T-helper 2 cell (primary cell): Measurements from ENCODE around the gene PHC2.
"Not testable (repeated sequence)": the region's sequence is repeated elsewhere in the genome, so short reads cannot be mapped to it uniquely, and the experiment has no call there.

Experiments used
- DNase-seq, 5 experiments: peaks; one replicate each; pipeline versions ENCODE4 v3.0.0 to v3.0.0-alpha.2; 2012 to 2022

PHC2 gene

DNA sequence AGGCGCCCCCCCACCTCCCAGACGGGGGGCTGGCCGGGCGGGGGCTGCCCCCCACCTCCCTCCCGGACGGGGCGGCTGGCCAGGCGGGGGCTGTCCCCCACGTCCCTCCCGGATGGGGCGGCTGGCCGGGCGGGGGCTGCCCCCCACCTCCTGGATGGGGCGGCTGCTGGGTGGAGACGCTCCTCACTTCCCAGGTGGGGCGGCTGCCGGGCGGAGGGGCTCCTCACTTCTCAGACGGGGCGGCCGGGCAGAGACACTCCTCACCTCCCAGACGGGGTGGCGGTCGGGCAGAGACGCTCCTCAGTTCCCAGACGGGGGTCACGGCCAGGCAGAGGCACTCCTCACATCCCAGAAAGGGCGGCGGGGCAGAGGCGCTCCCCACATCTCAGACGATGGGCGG lies 121.5 kb downstream of the PHC2 start:
- not testable (repeated sequence) for DNase-seq

DNA sequence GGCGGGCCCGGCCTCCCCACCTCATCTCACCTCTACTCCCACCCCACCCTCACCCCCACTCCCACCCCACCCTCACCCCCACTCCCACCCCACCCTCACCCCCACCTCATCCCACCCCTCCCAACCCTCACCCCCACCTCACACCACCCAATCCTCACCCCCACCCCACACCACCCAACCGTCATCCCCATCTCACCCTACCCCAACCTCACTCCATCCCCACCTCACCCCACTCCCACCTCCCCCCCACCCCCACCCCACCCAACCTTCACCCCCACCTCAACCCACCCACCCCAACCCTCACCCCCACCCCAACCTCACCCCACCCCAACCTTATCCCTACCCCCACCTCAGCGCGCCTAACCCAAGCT lies 123.4 kb downstream of the PHC2 start:
- DNase-seq, result no peak

DNA sequence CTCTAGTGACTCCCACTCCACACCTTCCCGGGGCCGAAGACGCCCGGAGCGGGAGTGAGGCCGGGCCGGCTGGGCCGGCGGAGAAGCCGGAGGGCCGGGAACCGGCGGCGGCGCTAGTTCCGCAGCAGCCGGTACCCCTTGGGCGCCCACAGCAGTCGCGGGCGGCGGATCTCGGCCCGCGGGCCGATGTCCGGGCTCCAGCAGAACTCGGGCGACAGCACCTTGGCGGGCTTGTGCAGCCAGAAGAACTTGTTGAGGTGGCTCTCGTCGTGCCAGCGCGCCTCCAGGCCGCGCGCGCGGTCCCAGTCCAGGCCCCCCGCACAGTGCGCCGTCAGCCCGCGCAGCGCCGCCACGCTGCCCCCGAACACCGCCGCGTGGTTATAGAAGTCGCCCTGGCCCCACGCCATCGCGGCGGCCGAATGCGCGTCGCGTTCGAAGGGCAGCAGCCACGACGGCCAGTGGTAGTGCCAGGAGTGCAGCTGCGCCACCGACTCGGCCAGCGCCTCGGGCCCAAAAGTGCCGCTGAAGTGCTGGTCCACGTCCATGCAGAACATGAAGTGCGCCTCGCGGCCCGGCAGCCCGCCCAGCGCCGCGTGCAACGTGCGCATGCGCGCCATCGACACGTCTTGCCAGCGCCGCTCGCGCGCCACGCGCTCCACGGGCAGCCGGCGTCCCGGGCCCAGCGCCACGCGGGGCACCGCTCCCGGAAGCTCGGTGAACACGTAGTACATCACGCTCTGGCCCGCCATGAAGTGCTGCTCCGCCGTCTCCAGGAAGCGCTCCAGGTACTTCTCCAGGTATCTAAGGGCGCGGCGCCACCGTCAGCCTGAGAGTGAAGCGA lies 124.0 kb downstream of the PHC2 start:
- DNase-seq, result no peak

DNA sequence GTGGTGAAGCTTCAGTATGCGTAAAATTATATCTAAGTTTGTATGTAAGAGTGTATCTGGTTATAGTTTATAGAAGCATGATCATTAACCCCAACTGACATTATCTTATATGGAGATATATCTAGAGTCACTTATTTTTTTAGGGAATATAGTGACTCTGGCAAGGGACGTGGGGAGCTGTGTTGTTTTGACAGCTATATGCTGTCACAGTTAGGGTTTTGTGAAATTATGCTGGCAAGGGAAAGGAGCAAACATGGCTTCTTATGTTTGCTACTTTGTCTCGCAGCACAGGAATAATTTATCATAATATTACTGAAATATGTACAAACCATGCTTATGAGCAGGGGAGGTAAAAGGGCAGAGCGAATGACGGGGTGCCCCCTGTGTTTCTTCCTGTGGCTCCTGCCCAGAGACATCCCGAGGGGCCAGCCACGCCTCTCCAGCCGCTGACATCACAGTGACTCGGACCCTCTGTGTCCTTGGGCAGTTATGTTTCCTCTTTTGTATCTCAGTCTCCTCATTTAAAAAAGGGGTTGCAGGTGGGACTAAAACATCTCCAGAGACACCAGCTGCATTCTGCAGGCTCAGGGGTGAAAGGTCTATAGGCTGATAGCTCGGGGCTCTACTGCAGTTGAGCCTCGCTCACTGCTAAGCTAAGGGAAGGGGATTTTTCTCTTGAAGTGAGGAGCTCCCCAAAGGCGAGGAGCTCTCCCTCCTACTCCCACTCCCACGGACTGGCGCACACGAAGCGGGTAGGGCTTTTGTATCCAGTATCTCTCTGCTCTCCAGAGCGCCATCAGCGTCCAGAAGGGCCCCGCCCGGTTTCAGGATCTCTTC lies 124.9 kb downstream of the PHC2 start:
- no peak for DNase-seq

DNA sequence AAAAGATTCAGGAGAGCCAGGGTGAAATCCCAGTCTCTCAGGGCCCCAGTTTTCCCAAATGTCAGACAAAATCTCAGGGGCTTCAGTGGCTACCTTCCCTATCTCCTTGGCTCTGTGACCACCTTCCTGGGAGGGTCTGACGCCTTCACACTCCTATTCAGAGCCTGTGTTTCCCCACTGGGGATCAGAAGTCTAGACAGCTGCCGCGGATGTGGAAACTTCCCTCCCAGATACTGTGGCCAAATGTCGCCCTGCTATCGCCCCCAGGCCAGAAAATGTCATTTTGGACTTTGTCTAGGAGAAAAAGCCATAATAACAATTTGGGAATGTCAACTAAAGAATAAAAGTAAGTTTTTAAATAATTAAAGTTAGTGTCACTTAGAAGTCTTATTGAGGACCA lies 125.9 kb downstream of the PHC2 start:
- no peak for DNase-seq

DNA sequence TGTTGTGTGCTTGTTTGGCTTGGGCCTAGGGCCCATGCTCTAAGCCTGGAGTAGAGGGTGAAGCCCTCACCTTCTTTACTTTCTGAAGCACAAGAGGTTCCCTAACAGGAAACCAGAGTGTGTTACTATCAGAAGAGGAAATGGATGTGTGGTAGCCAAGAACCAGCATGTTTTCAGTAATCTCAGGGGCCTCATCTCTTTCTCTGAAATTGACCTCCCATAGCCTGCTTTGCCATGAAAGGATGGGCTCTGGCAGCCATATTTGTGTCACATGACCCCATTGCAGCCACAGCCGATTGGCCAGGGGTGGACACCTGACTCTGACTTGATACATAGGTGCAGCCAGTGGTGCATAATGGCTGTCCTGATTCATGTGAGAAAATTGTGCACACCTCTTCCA lies 128.6 kb downstream of the PHC2 start:
- DNase-seq, result peak in 1 of 5 experiments; percentile 90

DNA sequence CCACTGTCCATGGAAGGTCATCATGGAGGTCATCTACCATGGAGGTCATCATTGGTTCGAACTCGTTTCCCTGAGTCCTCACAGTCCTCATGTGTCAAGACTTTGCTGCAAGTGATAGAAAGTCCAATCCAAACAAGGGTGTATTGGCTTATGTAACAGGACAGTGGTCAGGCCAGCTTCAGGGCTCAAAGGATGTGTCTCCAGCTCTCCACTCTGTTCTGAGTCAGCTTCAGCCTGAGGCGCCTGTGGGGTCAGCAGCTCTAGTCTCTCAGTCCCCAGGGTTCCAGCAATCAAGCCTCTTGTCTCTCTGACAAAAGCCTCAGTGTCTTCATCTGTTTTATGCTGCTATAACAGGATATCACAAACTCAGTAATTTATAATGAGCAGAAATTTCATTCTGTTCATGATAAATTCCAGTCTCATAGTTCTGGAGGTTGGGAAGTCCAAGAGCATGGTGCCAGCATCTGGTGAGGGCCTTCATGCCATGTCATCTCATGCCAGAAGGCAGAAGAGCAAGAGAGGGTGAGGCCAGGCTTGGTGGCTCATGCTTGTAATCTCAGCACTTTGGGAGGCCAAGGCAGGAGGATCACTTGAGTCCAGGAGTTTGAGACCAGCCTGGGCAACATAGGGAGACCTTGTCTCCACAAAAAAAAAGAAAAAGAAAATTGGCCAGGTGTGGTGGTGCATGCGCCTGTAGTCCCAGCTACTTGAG lies 129.5 kb downstream of the PHC2 start:
- no peak for DNase-seq

DNA sequence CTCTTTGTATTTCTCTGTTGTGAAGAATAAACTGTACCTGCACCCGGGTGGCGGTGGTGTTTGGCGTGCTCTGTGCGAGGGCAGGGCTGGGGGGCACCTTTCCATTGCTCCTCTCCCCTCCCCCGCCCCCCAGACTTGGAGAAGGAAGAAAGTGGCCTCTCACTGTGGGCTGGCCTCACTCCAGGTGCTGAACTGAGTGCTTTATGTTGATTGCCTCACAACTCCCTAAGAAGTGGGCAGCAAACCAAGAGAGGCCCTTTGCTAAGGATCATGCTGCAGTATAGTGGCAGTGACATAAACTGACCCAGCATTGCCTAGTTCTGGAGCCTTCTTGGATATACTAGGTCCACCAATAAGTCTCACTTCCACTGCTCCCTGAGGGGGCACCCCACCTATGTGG lies 130.2 kb downstream of the PHC2 start:
- DNase-seq, result no peak

DNA sequence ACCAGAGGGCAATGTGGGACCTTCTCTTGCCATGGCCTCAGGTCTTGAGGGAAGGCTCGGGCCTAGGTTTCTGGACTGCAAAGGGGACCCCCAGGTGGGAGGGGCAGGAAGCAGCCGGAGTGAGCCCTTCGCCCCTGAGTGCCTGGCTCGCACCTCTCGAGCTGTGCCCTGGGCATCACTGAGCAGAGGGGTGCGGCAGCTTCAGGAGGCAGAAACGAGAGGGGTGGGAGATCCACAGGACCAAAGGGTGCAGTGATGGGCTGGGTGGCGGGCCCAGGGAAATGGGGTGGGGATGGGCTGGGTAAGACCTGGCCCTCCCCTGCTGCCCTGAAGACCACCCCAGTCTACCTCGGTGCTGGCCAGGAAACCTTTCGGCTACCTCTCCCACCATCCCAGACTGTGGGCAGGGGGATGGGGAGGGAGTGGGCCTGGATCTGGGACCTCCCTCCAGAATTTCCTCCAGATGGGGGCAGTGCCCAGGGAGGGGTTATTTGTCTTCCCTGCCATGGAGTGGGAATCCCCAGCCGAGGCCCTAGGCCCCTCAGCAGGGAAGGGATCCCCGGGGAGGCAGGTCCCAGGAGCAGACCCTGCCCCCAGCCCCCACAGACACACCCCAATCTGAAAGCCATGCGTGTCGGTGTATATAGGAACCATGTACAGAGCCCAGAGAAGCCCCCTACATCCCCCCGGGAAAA lies 131.3 kb downstream of the PHC2 start:
- no peak for DNase-seq

DNA sequence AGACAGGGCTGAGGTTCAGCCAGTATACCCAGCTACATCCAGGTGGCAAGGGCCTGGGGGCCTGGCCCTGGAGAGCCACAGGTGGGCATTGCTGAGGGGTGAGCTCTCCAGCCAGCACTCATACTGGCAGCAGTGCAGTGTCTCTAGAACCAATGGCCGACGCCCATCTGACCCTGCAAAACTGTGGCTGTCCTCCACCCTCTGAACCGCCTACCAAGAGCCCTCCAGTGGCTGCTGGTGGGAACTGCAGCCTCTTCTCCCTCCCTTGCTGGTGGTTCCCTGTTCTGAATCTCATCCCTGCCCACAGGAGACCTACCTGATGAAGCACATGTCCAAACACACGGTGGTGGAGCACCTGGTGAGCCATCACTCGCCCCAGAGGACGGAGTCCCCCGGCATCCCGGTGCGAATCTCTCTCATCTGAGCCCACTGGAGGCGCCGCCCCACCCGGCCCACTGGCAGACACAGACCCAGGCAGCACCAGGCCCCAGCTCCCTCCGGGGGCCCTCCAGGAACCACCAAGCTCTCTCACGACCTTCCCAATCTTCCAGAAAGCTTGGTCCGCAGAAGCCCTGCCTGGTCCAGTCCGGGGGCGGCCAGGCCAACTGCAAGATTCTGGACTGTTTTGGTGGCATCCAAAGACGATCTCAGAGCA lies 132.1 kb downstream of the PHC2 start:
- DNase-seq, result peak in 3 of 5 experiments; percentile 27 to 53 (median 47)

DNA sequence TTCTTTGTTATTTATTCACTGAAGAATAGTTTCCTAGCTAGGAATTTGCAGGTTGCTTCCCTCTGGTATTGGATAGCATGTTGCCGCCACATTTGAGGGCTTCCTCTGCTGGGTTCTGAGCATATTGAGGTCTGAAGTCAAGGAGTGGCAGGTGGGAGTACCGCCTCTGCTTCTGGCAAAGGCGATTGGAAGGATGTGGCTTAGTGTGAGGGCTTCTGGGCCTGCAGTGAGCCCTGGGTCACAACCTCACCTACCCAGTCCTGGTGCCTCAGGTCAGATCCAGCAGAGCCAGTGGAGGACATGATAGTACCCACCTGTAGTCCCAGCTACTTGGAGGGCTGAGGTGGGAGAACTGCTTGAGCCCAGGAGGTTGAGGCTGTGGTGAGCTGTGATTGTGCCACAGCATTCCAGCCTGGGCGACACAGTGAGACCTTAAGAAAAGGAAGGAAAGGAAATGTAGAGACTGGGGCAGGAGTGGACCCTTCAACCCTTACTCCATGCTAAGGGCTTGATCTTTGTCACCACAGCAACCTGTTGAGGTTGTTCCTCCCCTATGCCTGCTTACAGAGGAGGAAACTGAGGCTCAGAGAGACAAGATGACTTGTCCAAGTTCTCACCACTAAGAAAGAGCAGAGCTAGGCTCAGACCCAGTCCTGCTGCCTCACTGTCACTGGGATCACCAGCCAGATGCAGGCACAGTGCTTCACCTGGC lies 132.8 kb downstream of the PHC2 start:
- no peak for DNase-seq

DNA sequence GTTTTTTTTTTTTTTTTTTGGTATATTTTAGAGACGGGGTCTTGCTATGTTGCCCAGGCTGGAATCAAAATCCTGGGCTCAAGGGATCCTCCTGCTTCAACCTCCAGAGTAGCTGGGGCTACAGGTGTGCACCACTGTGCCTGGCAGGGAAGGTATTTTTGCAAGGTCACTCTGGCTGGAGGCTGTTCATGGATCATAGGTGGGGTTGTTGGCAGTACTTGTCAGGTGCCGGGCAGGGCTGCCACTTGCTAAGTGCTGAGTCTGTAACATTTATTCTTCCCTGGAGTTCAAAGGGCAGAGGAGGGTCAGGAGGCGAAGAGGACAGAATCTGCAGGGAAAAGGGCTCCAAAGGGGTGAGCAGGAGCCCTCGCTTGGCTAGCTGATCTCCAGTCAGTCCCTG lies 134.1 kb downstream of the PHC2 start:
- DNase-seq, result no peak

DNA sequence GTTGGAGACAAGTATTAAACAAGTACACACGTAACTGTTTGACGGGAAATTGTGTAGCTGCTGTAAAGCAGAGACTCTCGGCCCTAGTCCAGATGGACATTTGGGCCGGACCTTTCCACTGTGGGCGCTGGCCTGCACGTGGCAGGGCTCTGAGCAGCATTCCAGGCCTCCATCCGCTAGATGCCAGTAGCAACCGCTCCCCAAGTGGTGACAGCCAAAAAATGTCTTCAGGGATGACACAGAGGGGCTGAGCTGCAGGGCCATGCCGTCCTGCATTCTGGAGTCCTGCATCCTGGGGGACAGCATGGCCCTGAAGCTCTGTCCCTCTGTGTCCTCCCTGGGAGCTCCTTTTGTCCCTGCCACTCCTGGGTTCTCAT lies 134.8 kb downstream of the PHC2 start:
- DNase-seq, result no peak

DNA sequence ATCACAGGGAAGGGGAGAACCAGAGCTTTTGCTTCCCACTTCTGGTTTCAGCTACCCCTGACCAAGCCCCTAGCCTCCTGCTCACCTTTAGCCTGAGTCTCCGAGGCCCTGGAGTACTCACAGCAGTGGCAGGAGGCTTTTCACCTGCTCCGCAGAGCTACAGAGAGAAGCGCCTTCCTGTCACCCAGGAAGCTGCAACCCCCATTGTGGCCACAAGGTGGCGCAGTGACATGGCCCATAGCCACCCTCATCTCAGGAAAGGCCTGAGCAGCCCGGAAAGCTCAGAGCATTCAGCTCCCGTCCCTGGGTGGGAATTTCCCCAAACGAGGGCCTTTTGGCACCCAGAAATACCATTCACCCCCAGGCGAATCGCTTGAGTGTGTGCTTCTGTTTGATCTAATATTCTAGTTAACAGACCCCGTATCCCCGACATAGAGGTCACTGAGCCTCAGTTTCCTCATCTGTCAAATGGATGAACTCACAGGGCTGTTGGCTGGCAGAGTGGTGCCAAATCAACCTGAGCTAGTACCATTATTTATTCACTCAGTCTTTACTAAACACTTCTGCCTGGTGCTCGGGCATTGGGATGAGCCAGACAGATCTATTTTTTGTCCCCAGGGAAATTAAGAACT lies 135.3 kb downstream of the PHC2 start:
- peak; percentile 58 to 83 (median 69) for DNase-seq

DNA sequence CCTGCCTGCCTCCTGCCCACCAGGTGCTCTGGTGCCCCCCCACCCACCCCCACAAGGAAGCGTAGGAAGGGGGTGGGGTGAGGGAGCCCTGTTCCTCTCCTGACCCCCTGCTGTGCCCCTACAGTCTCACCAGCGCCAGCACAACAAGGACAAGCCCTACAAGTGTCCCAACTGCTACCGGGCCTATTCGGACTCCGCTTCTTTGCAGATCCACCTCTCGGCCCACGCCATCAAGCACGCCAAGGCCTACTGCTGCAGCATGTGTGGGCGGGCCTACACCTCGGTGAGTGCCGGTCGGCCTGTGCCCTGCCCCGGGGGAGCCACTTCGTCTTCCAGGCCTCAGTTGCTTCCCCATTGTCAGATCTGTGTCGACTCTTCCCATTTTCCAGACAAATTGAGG lies 135.9 kb downstream of the PHC2 start:
- no peak for DNase-seq

DNA sequence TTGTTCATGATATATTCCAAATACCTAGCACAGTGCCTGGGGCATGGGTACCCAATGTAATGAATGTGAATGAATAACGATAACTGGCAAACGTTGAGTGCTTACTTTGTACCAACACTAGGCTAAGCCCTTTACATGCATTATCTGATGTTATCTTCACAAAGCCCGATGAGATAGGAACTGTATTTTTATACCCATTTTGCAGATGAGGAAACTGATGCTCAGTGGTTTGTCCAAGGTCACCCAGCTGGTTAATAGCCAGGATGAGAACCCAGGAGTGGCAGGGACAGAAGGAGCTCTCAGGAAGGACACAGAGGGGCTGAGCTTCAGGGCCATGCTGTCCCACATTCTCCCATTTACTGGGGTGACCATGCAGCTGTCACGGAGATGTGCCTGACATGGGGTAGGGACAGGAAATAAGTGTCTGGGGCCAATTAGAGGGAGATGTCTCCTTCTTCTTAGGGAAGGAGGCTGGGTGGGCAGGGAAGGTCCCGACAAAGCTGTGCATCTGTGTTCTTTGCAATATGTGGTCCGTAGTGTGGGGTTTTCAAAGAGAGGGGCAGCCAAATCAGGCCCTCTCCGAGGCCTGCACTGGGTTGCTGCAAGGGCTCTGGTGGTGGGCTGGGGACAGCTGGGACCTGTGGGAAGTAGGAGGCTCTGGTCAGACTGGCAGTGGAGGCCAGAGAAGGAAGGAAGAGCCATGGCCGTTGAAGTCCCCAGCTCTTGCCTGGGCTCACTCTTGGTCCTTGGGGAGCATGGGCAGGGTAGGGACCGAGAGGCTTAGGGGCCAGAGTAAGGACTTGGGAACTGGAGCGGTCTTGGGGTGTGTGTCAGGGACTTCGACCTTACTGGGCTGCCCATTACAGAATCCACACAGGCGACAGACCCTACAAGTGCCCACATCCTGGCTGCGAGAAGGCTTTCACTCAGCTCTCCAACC lies 136.6 kb downstream of the PHC2 start:
- DNase-seq, result no peak

DNA sequence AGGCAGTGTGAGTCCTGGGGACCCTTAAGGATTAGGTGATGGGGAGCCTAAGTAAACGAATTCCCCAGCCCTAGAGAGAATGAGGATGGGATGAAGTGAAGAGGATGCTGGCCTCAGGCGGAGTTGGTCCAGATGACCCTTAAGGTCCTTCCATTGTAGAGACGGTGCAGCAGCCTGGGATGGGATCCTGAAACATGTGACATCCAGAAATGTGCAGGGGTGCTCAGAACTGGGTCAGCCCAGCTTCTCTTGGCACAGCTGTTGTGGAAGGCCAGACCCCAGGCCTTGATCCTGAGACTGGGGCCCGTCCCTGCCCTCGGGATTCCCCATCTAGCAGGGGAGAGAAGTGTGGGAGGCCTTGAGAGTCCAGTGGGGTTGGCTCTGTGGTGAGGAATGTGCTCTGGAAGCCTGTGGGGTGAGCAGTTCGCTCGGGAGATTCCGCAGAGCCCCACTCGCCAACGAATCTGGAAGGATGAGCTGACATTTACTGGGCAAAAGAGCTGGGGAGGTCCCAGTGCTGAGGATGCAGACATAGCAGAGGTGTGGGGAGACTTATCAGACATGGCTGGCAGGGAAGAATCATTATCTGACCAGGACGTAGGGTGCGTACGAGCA lies 138.1 kb downstream of the PHC2 start:
- DNase-seq, result no peak

DNA sequence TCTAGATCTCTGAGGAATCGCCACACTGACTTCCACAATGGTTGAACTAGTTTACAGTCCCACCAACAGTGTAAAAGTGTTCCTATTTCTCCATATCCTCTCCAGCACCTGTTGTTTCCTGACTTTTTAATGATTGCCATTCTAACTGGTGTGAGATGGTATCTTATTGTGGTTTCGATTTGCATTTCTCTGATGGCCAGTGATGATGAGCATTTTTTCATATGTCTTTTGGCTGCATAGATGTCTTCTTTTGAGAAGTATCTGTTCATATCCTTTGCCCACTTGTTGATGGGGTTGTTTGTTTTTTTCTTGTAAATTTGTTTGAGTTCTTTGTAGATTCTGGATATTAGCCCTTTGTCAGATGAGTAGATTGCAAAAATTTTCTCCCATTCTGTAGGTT lies 140.3 kb downstream of the PHC2 start:
- not testable (repeated sequence) for DNase-seq

DNA sequence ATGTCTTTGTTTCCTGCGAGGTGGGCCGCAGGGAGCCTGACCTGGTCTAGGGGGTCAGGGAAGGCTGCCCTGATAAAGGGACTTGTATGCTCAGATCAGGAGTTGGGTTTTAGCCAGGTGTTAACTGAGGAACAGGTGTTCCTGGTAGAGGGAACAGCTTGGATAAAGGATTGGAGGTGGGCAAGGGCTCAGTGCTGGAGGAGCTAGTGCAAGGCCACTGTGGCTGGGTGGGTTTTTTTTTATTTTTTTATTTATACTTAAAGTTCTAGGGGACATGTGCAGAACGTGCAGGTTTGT lies 141.1 kb downstream of the PHC2 start:
- DNase-seq, result no peak
